NCI-H146 treated with DMSO at 0.1 percent for 48 hours (cell line): Measurements from ENCODE around the gene OSBPL10.
"Not testable (repeated sequence)": the region's sequence is repeated elsewhere in the genome, so short reads cannot be mapped to it uniquely, and the experiment has no call there.

Experiments used
- DNase-seq: peaks from one replicate; lab custom pipeline; 2025; ENCODE audit not compliant: unreplicated experiment; lab: John Stamatoyannopoulos, UW

OSBPL10 gene

DNA sequence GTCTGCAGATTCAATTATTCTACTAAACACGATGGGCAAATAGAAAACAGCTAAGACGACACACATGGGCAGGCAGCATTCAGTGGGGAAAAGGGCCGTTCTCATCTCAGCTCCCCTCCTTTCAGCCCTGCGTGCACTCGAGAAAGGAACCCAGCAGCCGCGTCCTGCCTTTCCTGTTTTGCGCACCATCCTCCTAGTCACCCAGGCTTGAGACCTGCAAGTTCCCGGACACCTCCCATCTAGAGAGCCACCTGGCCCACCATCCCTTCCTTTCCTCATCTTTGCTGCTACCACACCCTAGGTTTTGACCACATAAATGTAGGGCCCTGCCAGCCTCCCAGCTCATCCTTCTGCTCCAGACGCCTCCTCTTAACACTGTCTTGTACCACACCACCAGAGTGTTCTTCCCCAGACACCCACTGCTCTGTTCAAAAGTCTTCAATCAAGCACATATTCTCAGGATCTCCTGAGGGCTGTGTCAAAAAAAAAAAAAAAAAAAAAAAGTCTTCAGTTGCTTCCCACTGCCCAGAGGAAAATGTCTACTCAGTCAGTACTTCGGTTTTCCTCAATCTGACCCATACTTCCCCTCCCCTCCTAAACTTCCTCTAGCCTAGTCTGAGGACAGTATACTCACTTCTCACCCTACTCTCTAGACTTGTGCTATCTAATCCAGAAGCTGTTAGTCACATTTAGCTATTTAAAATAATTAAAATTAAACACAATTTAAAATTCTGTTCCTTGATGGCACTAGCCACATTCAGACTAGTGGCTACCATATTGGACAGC lies 266.4 kb downstream of the OSBPL10 start:
- DNase-seq = no peak

DNA sequence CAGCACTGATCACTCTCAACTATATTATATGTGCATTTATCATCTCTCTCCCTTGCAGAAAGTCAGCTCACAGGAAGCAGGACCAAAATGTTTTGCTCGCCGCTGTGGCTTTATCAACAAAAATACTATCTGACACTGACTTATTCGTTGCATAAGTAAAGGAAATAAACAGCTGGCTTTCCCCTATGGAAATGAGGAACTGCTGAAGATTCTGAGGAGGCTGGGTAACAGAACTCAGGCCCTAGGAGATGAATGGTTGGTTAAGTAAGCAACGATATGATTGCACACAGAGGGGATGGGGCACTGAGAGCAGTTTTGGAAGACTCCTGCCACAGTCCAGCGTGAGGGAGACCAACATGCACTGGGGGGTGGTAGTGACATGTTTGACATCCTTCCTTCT lies 267.2 kb downstream of the OSBPL10 start:
- DNase-seq = no peak

DNA sequence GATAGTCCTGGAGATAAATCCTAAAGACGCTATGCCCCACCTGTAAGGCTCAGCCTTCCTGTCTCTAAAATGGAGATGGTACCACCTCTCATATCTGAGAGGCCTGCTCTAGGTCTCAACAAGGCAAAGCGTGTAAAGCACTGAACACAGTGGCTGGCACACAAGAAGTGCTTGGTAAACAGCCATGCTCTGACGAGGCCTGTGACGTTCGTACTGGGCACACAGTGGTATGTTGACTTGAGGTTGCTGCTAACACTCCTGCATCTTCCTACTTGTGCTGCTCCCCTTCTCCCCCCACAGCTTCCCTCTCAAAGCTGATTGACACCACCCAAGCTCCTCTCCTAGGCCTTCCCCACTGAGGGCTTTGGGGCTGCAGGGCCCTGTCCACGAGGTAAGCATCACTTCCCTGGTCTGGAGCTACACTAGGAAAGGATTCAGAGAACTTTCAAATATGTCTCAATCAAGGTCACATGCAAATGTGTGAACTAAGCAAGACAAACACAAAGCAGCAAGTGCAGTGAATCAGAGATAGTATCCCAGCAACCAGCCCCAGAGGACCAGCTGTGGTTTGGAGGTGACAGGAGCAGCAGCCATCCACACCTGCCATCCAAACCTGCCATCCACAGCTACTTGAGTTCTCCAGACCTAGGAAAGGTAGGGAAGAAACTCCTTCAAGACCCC lies 270.8 kb downstream of the OSBPL10 start:
- peak; percentile 24 for DNase-seq

DNA sequence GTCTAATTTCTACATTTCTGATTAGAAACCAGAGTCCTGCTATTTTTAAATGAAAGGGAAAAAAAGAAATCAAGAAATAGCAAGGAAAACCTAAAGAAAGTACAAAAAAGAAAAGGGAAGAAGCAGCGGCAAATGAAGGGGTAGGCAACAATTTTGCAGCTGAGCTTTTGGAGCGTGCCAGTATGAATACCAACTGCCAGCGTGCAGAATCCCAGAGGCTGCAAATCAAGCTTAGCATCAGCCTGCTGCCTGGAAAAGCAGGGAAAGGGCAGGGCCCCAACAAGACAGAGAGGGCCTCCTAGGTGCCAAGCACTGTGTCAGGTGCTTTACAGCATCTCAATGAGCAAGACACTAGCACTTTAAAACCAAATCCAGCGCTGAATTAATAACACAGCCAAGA lies 271.5 kb downstream of the OSBPL10 start:
- DNase-seq = no peak

DNA sequence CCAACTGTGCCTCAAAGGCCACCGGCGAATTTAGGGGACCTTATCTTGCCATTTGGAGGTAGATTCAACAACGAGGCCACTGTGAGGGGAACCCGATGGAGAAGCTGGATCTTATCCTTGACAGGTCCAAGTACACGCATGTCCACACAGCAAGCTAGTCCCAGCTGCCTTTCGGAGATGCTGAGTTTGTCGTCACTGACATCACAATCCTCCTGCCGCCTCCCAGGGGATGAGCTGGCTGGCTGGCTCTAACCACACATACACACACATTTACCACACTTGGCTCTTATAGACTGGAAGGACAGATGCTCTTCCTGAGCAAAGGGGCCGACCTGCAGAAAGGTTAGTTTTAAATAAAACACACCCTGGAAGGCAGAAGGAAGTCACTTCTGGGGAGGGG lies 272.1 kb downstream of the OSBPL10 start:
- DNase-seq = no peak

DNA sequence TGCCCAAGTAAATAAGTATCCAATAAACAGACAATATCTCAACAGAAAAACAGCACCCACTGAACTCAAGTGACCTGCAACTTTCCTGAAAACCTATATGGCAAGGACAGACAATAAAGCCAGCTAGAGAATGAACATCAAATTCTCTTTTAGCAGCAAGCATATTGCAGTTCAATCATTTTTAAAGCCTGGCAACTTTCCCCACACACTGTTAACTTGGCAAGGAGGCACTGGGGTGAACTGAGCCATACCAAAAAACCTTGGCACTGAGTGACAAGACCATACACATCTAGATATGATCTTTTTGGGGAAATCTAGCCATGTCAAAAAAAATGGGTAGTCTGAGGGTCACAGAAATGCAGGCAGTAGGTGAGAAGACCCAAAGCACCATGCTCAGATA lies 273.8 kb downstream of the OSBPL10 start:
- no peak for DNase-seq

DNA sequence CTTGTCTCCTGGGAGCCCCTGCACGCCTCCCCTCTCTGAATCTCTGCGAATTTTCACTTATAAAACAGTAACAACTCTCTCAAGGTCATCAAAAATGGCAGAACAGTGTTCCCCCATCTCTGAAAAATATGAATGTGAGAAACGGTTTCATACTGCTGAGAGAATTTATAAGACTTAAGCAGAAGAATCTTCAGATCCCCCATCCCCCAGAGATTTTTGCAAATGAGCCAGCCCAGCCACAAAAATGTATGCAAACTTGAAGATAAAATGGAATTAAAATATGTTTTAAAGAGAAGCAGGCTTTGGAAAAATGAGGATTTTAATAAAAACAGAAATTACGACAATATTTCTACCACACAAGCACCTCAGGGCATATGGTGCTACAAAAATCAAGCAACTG lies 275.3 kb downstream of the OSBPL10 start:
- DNase-seq = no peak

DNA sequence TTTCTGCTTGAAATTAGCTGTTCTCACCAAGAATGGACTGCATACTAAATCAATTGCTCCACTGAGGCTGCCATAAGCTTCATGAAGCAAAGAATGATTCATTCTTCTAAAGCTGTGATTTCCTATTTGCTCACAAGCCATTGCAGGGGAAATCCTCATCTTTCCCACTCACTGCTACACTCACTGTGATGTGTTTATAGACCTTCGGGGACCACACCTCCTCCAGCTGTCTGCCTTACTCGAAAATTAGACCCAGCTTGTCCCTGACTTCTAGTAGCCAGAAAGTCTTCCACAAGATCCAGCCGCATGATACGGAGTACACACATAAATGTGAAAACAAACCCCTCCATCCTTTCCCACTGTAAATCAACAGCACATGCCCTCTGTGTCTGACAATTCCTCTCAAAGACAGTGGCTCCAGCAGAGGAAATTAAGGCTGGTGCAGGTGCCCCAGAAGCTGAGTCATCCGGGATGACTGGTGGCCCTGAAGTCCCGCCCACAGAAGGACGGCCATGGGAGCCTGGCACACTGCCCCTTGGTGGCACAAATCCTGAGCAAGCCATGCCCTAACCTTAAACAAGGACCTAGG lies 276.4 kb downstream of the OSBPL10 start:
- DNase-seq = no peak

DNA sequence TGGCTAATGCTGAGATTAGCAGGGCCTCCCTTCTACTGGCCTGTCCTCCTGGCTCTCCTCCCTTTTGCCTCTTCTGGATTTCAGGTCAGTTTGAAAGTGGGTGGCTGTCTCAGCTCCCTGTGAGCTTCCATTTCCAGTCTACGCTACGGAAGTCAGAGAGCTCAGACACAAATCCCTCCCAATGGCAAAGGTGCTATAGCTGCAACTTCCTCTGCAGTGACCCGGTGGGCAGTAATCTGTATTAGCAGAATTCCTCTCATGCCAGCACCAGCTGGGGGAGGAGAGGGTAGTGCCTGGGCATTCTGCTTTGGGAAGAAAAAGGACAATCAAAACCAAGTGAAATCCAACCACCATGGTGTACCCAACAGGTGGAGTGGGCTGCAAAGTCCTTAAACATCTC lies 276.9 kb downstream of the OSBPL10 start:
- DNase-seq = no peak

DNA sequence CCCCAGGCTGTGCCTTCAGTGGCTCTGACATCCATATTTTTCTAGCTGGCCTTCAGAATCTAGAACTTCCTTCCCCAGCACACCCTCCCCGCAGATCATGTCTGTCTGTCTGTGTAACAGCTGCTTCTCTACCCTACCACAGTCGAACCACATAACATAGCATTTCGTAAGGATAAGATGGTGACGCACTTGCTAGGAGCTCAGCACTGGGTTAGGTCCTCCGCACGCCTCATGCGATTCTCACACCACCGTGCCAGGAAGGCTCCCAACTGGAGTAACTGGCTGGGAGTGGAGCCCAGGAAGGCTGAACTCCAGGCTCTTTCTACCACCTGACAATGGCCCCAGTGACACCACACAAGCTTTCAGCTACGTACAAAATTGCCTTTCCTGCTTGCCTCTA lies 279.8 kb downstream of the OSBPL10 start:
- DNase-seq = no peak

DNA sequence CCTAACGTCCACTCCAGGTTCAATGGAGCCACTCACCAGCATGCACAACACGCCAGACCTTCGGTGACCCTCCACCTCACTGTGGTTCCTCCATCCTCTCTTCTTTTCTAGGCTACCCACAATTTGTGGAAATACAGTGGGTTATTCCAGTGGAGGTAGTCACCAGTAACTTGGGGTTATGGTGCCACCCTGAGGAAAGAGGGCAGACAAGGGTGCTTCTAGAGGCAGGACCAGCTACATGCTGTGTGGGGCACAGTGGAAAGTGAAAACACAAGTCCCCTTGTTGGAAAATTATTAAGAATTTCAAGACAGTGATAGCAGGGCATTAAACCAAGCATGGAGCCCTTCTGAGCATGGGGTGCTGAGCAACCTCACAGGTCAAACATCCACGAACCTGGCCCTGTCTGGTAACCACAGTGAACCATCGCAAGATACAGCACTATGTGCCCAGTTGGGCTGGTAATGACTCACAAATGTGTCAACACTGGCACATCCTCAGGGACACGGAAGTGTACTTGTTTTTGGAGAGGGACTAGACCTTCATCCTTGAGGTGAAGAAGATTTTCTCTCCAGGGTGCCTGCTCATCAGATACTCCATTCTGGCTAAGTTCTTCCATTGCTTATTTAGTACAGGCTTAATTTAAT lies 281.6 kb downstream of the OSBPL10 start:
- no peak for DNase-seq

DNA sequence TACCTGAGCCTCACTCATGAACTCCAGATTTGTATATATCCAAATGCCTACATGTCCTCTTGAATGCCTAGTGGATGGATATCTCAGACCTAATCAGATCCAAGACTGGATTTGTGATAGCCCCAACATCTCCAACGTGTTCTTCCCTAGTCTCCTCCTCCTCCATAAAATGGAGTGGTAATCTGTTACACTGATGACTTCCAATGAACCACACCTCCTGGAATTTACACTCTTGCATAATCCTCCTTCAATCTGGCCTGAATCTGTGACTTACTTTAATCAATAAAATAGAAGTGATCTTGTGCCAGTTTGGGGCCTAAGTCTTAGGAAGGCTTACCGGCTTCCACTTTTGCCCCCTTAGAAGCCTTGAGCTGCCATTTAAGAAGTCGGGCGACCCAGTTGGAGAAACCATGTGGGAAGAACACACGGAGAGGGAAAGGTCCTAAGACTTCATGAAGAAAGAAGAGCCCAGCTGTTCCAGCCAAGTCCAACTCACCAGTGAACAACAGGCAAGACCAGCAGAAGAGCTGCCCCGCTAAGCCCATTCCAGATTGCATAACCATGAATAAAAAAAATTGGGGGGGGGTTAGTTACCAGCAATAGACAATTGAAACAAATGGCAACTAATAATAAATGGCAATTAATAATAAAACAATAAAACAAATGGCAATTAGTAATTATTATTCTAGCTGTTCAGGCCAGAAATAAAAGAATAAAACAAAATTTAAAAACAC lies 284.1 kb downstream of the OSBPL10 start:
- no peak for DNase-seq

DNA sequence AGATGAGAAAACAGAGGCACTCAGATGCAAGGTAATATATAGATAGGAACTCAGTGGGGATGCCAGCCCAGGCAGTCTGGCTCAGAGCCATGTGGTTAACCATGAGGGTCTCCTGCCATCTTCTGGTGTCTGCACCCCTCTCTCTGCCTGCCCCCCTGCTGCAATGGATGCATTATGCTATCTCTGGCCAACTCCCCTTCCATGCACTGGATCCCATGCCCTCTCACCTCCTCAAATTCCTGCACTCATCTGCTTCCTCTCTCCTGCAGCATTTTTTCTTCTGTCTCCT lies 285.1 kb downstream of the OSBPL10 start:
- DNase-seq = no peak

DNA sequence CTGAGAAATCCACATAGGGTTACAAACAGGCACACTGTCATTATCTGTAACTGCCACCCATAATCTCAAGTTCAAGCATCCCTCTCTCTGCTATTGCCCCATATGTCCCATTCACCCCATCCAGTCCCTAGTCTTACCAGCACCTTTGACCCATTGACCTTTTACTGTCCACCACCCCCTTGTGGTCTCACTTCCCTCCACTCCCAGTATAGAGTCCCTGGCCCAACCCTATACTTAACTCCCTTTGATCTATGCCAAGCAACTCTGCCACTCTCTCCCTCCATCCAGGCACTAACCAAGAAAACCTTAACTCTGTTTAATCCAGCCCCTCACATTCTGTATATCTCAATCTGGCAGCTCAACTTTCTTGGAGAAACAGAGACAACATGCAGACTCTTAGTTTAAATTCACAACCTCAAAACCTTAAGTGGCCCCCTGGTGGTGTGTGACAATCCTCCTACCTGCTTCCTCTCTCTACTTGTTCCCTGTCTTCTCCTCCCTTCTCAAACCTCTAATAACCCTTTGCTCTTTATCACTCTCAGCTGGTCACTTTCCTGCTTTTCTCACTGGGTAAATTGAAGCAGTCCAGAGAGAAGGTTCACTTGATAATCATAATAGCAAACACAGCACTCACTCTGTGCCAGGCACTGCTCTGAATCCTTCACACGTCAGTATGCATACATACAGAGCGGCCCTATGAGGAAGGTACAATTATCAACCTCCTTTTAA lies 285.6 kb downstream of the OSBPL10 start:
- no peak for DNase-seq

DNA sequence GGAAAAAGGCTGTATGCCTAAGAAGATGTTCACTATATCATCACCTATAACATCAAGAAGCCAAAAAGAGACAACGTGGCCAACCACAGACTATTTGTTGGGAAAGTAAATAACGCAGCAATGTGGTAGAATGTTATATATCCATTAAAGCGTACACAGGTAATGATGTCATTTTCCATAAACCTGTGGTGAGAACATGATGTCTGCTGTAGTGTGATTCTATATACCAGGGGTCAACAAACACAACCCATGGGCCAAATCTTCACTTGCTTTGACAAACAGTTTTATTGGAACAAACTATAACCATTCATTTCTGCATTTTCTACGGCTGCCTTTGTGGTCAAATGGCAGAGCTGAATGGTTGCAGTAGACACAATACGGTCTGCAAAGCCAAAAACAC lies 287.7 kb downstream of the OSBPL10 start:
- no peak for DNase-seq

DNA sequence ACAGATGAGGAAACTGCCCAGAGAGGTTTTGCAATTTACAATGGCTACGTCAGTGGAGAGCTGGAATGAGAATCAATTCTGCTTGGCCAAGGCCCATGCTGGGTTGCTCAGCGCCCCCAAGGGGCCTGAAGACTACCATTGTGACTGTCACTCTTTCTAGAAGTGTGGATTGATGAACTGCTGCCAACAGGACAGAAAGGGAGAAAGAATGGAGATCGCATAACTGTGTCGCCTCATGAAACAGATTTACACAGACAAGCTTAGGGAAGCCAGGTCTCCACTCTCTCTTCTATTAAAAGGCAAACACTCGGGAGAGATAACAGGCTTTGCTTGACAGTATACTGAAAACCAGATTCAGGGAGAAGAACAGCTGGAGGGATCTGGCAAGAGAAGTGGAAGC lies 288.3 kb downstream of the OSBPL10 start:
- no peak for DNase-seq

DNA sequence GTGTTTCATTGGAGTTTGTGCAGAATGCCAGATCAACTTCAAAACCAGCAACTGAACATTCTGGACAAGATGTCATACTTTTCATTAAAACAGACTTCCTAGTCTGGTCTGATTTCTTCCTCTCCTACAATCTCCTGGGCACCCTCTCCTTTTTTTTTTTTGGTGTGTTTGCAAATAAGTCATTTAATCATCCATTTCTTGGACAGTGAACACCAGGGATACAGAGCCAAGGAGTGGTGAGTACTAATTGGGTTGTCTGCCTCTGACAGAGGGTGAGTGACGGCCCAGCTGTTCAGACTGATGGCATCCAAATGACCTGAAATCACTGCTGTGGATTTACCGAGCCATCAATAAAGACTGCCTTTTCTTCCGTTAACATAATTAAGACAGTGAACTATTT lies 290.3 kb downstream of the OSBPL10 start:
- DNase-seq = no peak

DNA sequence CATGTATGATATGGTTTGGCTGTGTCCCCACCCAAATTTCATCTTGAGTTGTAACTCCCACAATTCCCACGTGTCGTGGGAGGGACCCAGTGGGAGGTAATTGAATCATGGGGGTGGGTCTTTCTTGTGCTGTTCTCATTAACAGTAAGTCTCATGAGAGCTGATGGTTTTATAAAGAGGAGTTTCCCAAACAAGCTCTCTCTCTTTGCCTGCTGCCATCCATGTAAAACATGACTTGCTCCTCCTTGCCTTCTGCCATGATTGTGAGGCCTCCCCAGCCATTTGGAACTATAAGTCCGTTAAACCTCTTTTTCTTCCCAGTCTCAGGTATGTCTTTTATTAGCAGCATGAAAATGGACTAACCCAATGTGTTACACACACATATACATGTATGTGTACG lies 291.5 kb downstream of the OSBPL10 start:
- DNase-seq = not testable (repeated sequence)

DNA sequence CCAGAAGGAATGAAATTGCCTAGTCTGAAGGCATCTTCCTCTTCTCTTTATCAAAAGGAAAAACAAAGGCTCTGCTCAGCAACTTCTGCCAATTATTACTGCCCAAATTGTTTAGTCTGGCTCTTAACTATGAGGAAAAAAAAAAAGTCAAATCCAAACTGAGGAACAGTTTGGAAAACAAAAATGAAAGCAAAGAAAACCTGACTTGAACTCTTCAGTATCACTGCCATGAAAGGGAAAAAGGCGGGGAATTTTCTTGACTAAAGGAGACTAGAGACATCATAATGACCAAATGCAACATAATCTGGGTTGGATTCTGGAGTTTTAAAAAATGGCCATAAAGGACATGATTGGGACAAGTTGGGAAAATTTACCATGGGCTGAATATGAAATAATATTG lies 292.1 kb downstream of the OSBPL10 start:
- no peak for DNase-seq

DNA sequence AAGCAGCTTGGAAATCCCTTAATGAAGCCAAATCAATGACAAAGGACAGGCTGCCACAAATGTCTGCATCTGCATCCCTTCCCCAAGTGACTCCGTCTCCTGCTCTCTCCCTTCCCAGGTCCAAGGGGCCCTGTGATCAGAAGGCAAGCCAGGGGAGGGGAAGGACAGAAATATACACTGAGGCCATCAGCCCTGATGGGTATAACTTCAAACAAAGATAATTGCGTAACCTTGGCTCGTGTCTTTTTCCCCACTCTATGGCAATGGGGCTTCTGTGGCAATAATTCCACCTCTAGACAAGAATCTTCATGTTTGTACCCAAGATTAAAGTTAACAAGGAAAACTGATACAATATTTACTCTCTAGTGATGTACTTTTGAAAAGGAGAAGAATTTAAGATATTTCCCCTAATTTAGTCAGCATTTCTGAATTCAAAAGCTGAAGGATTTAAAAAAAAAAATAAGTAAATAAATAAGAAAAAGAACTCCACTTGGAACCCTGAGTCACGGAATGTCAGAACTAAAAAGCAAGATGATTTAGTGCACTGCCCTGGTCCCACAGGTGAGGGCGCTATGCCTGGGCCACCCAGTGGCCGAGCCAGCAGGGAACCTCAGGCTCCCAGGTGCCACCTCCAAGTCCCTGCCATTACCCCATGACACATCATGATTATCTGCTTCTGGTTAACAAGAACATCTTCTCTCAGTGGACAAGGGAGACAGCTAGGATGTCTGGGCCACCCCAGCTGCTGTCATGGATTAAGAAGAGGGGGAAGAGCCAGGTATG lies 293.9 kb downstream of the OSBPL10 start:
- DNase-seq = no peak
